Measurements from ENCODE around the gene NOG. TPM values are rescaled to one million over a fixed set of nuclear protein-coding genes. Genes with fewer than 3 reads are reported as not detected.

NOG gene
- total RNA-seq, 1 experiment from 2014 or later, result 0.15 TPM

GRCh38 chr17:56558088-56558487 lies 35.4 kb upstream of the NOG start:
- H3K36me3 ChIP-seq (ENCODE audit: insufficient read depth, low read length, poor library complexity, severe bottlenecking), result no peaks in the 10 kb centered on the region
- DNase-seq (ENCODE audit: low spot score), result no peak
- no peak overlapping the region for H3K4me3 ChIP-seq (ENCODE audit: low read depth, low read length, poor library complexity, severe bottlenecking)
- no peaks in the 10 kb centered on the region for H3K4me1 ChIP-seq (ENCODE audit: insufficient read depth, low read length, poor library complexity, severe bottlenecking)
- H3K27me3 ChIP-seq (replicated peaks; ENCODE audit: insufficient read depth, low read depth, low read length, poor library complexity), result peaks cover 1% of the 10 kb centered on the region
- ChIA-PET POLR2A (ENCODE audit: low non-redundant PET) (no interaction called here), CTCF (no interaction called here)
- intact Hi-C loops (cut with micrococcal nuclease; ENCODE audit: unreplicated experiment), result no loop called here
- H3K27ac ChIP-seq (ENCODE audit: low read depth, low read length, poor library complexity, severe bottlenecking), result no peak overlapping the region
- TF ChIP-seq CTCF (conservative IDR thresholded peaks at IDR 0.05; ENCODE audit: low read depth, low read length), result no peak
- no peak for TF ChIP-seq EZH2 (IDR thresholded peaks at IDR 0.05; ENCODE audit: borderline replicate concordance, low read depth, low read length, poor library complexity, severe bottlenecking)
- BruUV-seq (replicated peaks), result no TSS peak
- H3K9me3 ChIP-seq (ENCODE audit: low read depth, low read length, poor library complexity, severe bottlenecking), result no peaks in the 10 kb centered on the region

DNA sequence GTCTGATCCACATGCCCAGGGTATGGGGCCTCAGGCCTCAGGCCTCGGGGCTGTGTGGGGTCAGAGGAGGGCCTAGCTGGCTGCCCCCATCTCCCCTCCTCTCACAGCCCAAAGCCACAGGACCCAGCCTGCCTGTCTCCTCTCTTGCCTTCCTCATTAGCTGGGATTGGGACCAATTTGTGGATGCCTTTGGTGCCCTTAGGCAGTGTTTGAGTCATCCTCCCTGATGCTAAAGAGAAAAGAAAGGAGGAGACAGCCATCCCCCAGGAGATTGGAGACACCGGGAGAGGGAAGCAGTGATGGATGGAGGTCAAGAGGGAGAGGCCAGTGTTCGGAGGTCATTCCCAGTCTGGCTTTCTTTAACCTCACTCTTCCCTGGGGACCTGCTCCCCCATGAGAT lies 23.3 kb upstream of the NOG start:
- Histone ChIP-seq H3K4me3 (ENCODE audit: low read depth, low read length, poor library complexity, severe bottlenecking) (no peak overlapping the region), H3K36me3 (ENCODE audit: insufficient read depth, low read length, poor library complexity, severe bottlenecking) (no peaks in the 10 kb centered on the region), H3K4me1 (ENCODE audit: insufficient read depth, low read length, poor library complexity, severe bottlenecking) (no peaks in the 10 kb centered on the region), H3K27ac (ENCODE audit: low read depth, low read length, poor library complexity, severe bottlenecking) (no peak overlapping the region), H3K27me3 (replicated peaks; ENCODE audit: insufficient read depth, low read depth, low read length, poor library complexity) (no peaks in the 10 kb centered on the region), H3K9me3 (ENCODE audit: low read depth, low read length, poor library complexity, severe bottlenecking) (no peaks in the 10 kb centered on the region)
- ChIA-PET CTCF (no interaction called here), POLR2A (ENCODE audit: low non-redundant PET) (no interaction called here)
- no peak for TF ChIP-seq CTCF (conservative IDR thresholded peaks at IDR 0.05; ENCODE audit: low read depth, low read length)
- TF ChIP-seq EZH2 (IDR thresholded peaks at IDR 0.05; ENCODE audit: borderline replicate concordance, low read depth, low read length, poor library complexity, severe bottlenecking), result no peak
- BruUV-seq (replicated peaks), result no TSS peak
- intact Hi-C loops (cut with micrococcal nuclease; ENCODE audit: unreplicated experiment), result no loop called here
- no peak for DNase-seq (ENCODE audit: low spot score)

DNA sequence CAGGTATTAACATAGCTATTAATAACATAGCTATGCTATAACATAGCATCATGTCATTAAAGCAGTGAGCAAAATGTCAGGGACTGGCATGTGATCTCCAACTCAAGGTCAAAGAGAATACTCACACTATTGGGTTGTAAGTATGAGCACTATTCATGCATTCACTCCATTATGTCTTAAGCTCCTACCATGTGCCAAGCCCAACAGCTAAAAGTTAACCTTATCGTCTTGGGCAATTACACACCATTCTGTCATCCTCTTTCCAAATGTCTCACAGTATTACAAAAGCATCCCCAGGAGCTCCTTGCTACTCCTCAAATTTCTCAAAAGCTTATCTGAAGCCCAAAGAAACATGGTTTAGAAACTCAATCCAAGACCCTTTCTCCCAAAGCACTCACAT lies 22.0 kb upstream of the NOG start:
- Histone ChIP-seq H3K9me3 (ENCODE audit: low read depth, low read length, poor library complexity, severe bottlenecking) (no peaks in the 10 kb centered on the region), H3K27me3 (replicated peaks; ENCODE audit: insufficient read depth, low read depth, low read length, poor library complexity) (no peaks in the 10 kb centered on the region), H3K4me3 (ENCODE audit: low read depth, low read length, poor library complexity, severe bottlenecking) (no peak overlapping the region), H3K4me1 (ENCODE audit: insufficient read depth, low read length, poor library complexity, severe bottlenecking) (no peaks in the 10 kb centered on the region), H3K36me3 (ENCODE audit: insufficient read depth, low read length, poor library complexity, severe bottlenecking) (no peaks in the 10 kb centered on the region), H3K27ac (ENCODE audit: low read depth, low read length, poor library complexity, severe bottlenecking) (no peak overlapping the region)
- no TSS peak for BruUV-seq (replicated peaks)
- intact Hi-C loops (cut with micrococcal nuclease; ENCODE audit: unreplicated experiment), result no loop called here
- POLR2A ChIA-PET (ENCODE audit: low non-redundant PET), result no interaction called here
- DNase-seq (ENCODE audit: low spot score), result no peak
- CTCF ChIA-PET, result no interaction called here
- no peak for TF ChIP-seq CTCF (conservative IDR thresholded peaks at IDR 0.05; ENCODE audit: low read depth, low read length)
- TF ChIP-seq EZH2 (IDR thresholded peaks at IDR 0.05; ENCODE audit: borderline replicate concordance, low read depth, low read length, poor library complexity, severe bottlenecking), result no peak

Measured in A673 (cell line).